Melanocyte of skin (primary cell): ENCODE results near the gene PHAF1. TPM values are rescaled to one million over a fixed set of nuclear protein-coding genes. Genes with fewer than 3 reads are reported as not detected.

Experiments used
- total RNA-seq, 2 donors: library from RNA; depleted of rRNA; stranded (reverse); fragments of >200 nt; gene quantifications; 2 replicates each; pipeline ENCODE4 v1.2.3, GENCODE V29; 2012

Gene PHAF1
- 10 to 100 TPM; 16.5 to 17.3 TPM for total RNA-seq

GRCh38 chr16:67109407-67110135 is at the start of gene PHAF1:
PHAF1 (plus strand) TSS chr16:67109941; CDS start chr16:67110176, 235 bp downstream.

GRCh38 chr16:67150833-67151396 is 41.2 kb downstream of the PHAF1 start, which contains the start of gene B3GNT9:
B3GNT9 (minus strand) TSS chr16:67150998; CDS start chr16:67150485, 513 bp downstream.

GRCh38 chr16:67164599-67165061 is 54.9 kb downstream of the PHAF1 start, which contains the start of gene HSF4:
HSF4 (plus strand) TSS chr16:67164745; CDS start chr16:67164812, 67 bp downstream.

GRCh38 chr16:67170168-67170948 is 60.6 kb downstream of the PHAF1 start, which contains the start of gene NOL3:
NOL3 (plus strand) TSS chr16:67170538.

GRCh38 chr16:67183627-67184452 is 74.1 kb downstream of the PHAF1 start, which contains the start of gene MATCAP1:
MATCAP1 (minus strand) TSS chr16:67183963; CDS start chr16:67180610, 3,353 bp downstream.

GRCh38 chr16:67190041-67190440 is 80.3 kb downstream of the PHAF1 start, which contains the start of gene EXOC3L1:
EXOC3L1 (minus strand) TSS chr16:67190136; CDS start chr16:67189676, 460 bp downstream.

GRCh38 chr16:67191995-67192681 is 82.4 kb downstream of the PHAF1 start, which contains the start of gene E2F4:
E2F4 (plus strand) TSS chr16:67192155; CDS start chr16:67192228, 73 bp downstream.

Other genes with a start within 250 kb of the PHAF1 start
- gene PDP2, start 229.4 kb upstream of the PHAF1 start, total RNA-seq: 10 to 100 TPM in 1 of 2 donors, 1 to 10 TPM in 1; 8.9 to 15.7 TPM
- not detected for gene CDH16, start 191.1 kb upstream of the PHAF1 start, total RNA-seq
- under 1 TPM in 1 of 2 donors, not detected in 1; 0.33 TPM for gene RRAD, start 184.4 kb upstream of the PHAF1 start, total RNA-seq
- gene CIAO2B, start 175.5 kb upstream of the PHAF1 start, total RNA-seq: 100 to 1,000 TPM; 123 to 191 TPM
- 10 to 100 TPM; 23.0 to 25.1 TPM for gene CES2, start 174.4 kb upstream of the PHAF1 start, total RNA-seq
- 1 to 10 TPM in 1 of 2 donors, under 1 TPM in 1; under 0.01 to 1.0 TPM for gene CES3, start 148.7 kb upstream of the PHAF1 start, total RNA-seq
- gene CES4A, start 121.4 kb upstream of the PHAF1 start, total RNA-seq: 1 to 10 TPM in 1 of 2 donors, under 1 TPM in 1; 0.69 to 1.3 TPM
- 100 to 1,000 TPM in 1 of 2 donors, 10 to 100 TPM in 1; 81.2 to 118 TPM for gene CBFB, start 80.8 kb upstream of the PHAF1 start, total RNA-seq
- 10 to 100 TPM; 11.3 to 14.8 TPM for gene B3GNT9, start 41.1 kb downstream of the PHAF1 start, total RNA-seq
- 10 to 100 TPM; 23.1 to 24.0 TPM for gene TRADD, start 50.0 kb downstream of the PHAF1 start, total RNA-seq
- gene FBXL8, start 50.0 kb downstream of the PHAF1 start, total RNA-seq: 10 to 100 TPM; 11.3 to 13.8 TPM
- gene HSF4, start 54.8 kb downstream of the PHAF1 start, total RNA-seq: 10 to 100 TPM; 27.6 to 66.4 TPM
- gene NOL3, start 60.6 kb downstream of the PHAF1 start, total RNA-seq: 10 to 100 TPM; 11.7 to 13.3 TPM
- 10 to 100 TPM; 16.0 to 16.2 TPM for gene MATCAP1, start 74.0 kb downstream of the PHAF1 start, total RNA-seq
- not detected for gene EXOC3L1, start 80.2 kb downstream of the PHAF1 start, total RNA-seq
- 10 to 100 TPM; 54.0 to 81.6 TPM for gene E2F4, start 82.2 kb downstream of the PHAF1 start, total RNA-seq
- gene ELMO3, start 89.2 kb downstream of the PHAF1 start, total RNA-seq: under 1 TPM; under 0.01 to 0.33 TPM
- gene TMEM208, start 117.2 kb downstream of the PHAF1 start, total RNA-seq: 10 to 100 TPM; 27.6 to 28.9 TPM
- gene FHOD1, start 137.5 kb downstream of the PHAF1 start, total RNA-seq: 10 to 100 TPM; 12.0 to 32.3 TPM
- gene SLC9A5, start 139.0 kb downstream of the PHAF1 start, total RNA-seq: under 1 TPM; 0.67 to 0.69 TPM
- 10 to 100 TPM in 1 of 2 donors, 1 to 10 TPM in 1; 8.7 to 23.1 TPM for gene PLEKHG4, start 169.6 kb downstream of the PHAF1 start, total RNA-seq
- gene KCTD19, start 216.8 kb downstream of the PHAF1 start, total RNA-seq: under 1 TPM in 1 of 2 donors, not detected in 1; 0.33 TPM
- under 1 TPM in 1 of 2 donors, not detected in 1; 0.34 TPM for gene LRRC36, start 216.9 kb downstream of the PHAF1 start, total RNA-seq